Stimulated activated effector memory CD8-positive, alpha-beta T cell treated with anti-CD3 and anti-CD28 coated beads, Interleukin-12 subunit alpha, Interleukin-12 subunit beta, amount 100 ng/mL, for 72 hours (primary cell): ENCODE data around the gene OR5H15.
"Not testable (repeated sequence)": the region's sequence is repeated elsewhere in the genome, so short reads cannot be mapped to it uniquely, and the experiment has no call there.

Experiments used
- ATAC-seq: fragments of 150-1000 bp; cut with Tn5 transposase; 2 replicates; pipeline ENCODE4 v1.10.0; 2021
- DNase-seq, 2 donors: peaks; one replicate each; pipeline ENCODE4 v3.0.0; 2021 to 2022; ENCODE audit warnings: low spot score in 2 of 2
- H3K27ac Mint-ChIP-seq: one replicate; pipeline ENCODE4 v1.8.0; 2022; ENCODE audit warnings: mild to moderate bottlenecking, mixed read lengths
- H3K36me3 Mint-ChIP-seq: one replicate; pipeline ENCODE4 v1.8.0; 2022; ENCODE audit warnings: mild to moderate bottlenecking, mixed read lengths
- H3K4me1 Mint-ChIP-seq: one replicate; pipeline ENCODE4 v1.8.0; 2022; ENCODE audit warnings: mixed read lengths
- H3K4me3 Mint-ChIP-seq: one replicate; pipeline ENCODE4 v1.8.0; 2022; ENCODE audit warnings: mild to moderate bottlenecking, mixed read lengths
- H3K9me3 Mint-ChIP-seq: one replicate; pipeline ENCODE4 v1.8.0; 2022; ENCODE audit warnings: mixed read lengths

The OR5H15 gene

GRCh38 chr3:98166396-98166795 lies at the start of gene OR5H15:
OR5H15 (plus strand) TSS chr3:98166696; CDS start chr3:98168700, 2,004 bp downstream.
- no peaks in the 10 kb centered on the region for H3K36me3 Mint-ChIP-seq
- no peaks in the 10 kb centered on the region for H3K4me1 Mint-ChIP-seq
- no peak for DNase-seq
- H3K27ac Mint-ChIP-seq: no peak within 1 kb of the TSS
- no peak for ATAC-seq
- H3K9me3 Mint-ChIP-seq: no peaks in the 10 kb centered on the region
- H3K4me3 Mint-ChIP-seq: no peak within 1 kb of the TSS

- H3K9me3 Mint-ChIP-seq: no peaks in the 10 kb centered on the region
- no peaks in the 10 kb centered on the region for H3K4me1 Mint-ChIP-seq
- DNase-seq (no peak), ATAC-seq (no peak)
- no peak within 1 kb of the TSS for H3K27ac Mint-ChIP-seq
- H3K4me3 Mint-ChIP-seq: no peak within 1 kb of the TSS
- H3K36me3 Mint-ChIP-seq: no peaks in the 10 kb centered on the region
These were observed 36.1 kb upstream of the OR5H15 start, which contains the start of gene OR5H1 for GRCh38 chr3:98130421-98130820. OR5H1 (plus strand) TSS chr3:98130721; CDS start chr3:98132698, 1,977 bp downstream.

- no peaks in the 10 kb centered on the region for H3K36me3 Mint-ChIP-seq
- H3K27ac Mint-ChIP-seq: no peak overlapping the region
- ATAC-seq: no peak
- H3K4me3 Mint-ChIP-seq: no peak overlapping the region
- H3K4me1 Mint-ChIP-seq: no peaks in the 10 kb centered on the region
- H3K9me3 Mint-ChIP-seq: no peaks in the 10 kb centered on the region
- no peak for DNase-seq
These were observed 29.9 kb upstream of the OR5H15 start for GRCh38 chr3:98136631-98137030.

GRCh38 chr3:98137826-98138557 lies 28.5 kb upstream of the OR5H15 start:
- H3K4me3 Mint-ChIP-seq, H3K4me1 Mint-ChIP-seq, DNase-seq, H3K27ac Mint-ChIP-seq, H3K36me3 Mint-ChIP-seq, ATAC-seq, H3K9me3 Mint-ChIP-seq: not testable (repeated sequence)

- Mint-ChIP-seq H3K27ac (no peak overlapping the region), H3K36me3 (no peaks in the 10 kb centered on the region), H3K9me3 (no peaks in the 10 kb centered on the region), H3K4me3 (no peak overlapping the region), H3K4me1 (no peaks in the 10 kb centered on the region)
- DNase-seq (no peak), ATAC-seq (no peak)
These were observed 26.0 kb upstream of the OR5H15 start for GRCh38 chr3:98140531-98140930.

- Mint-ChIP-seq H3K27ac (no peak within 1 kb of the TSS), H3K9me3 (no peaks in the 10 kb centered on the region)
These were observed 19.3 kb upstream of the OR5H15 start, which contains the start of gene OR5H14 for GRCh38 chr3:98147179-98147578. OR5H14 (plus strand) TSS chr3:98147479; CDS start chr3:98149386, 1,907 bp downstream.

GRCh38 chr3:98148751-98149150 lies 17.7 kb upstream of the OR5H15 start:
- no peak for ATAC-seq
- no peak for DNase-seq
- no peak overlapping the region for H3K27ac Mint-ChIP-seq

More at GRCh38 chr3:98147179-98147578, 19.3 kb upstream of the OR5H15 start, which contains the start of gene OR5H14:
- no peaks in the 10 kb centered on the region for H3K4me1 Mint-ChIP-seq
- DNase-seq: no peak
- ATAC-seq: no peak
- H3K36me3 Mint-ChIP-seq: no peaks in the 10 kb centered on the region
- H3K4me3 Mint-ChIP-seq: no peak within 1 kb of the TSS

GRCh38 chr3:98149456-98149855 lies 17.0 kb upstream of the OR5H15 start:
- not testable (repeated sequence) for H3K36me3 Mint-ChIP-seq, DNase-seq, H3K9me3 Mint-ChIP-seq, H3K4me1 Mint-ChIP-seq, H3K4me3 Mint-ChIP-seq, H3K27ac Mint-ChIP-seq, ATAC-seq

More at GRCh38 chr3:98148751-98149150, 17.7 kb upstream of the OR5H15 start:
- no peak overlapping the region for H3K4me3 Mint-ChIP-seq
- no peaks in the 10 kb centered on the region for H3K36me3 Mint-ChIP-seq
- no peaks in the 10 kb centered on the region for H3K9me3 Mint-ChIP-seq
- H3K4me1 Mint-ChIP-seq: no peaks in the 10 kb centered on the region

- Mint-ChIP-seq H3K27ac (no peak overlapping the region), H3K9me3 (no peaks in the 10 kb centered on the region), H3K4me3 (no peak overlapping the region), H3K4me1 (no peaks in the 10 kb centered on the region), H3K36me3 (no peaks in the 10 kb centered on the region)
- DNase-seq (no peak), ATAC-seq (no peak)
These were observed 15.3 kb upstream of the OR5H15 start for GRCh38 chr3:98151241-98151640.

GRCh38 chr3:98171071-98171470 lies 4.6 kb downstream of the OR5H15 start:
- Mint-ChIP-seq H3K36me3 (no peaks in the 10 kb centered on the region), H3K27ac (no peak overlapping the region), H3K4me3 (no peak overlapping the region), H3K4me1 (no peaks in the 10 kb centered on the region), H3K9me3 (no peaks in the 10 kb centered on the region)
- DNase-seq (no peak), ATAC-seq (no peak)

- DNase-seq (no peak), ATAC-seq (no peak)
- no peak overlapping the region for H3K27ac Mint-ChIP-seq
- H3K4me1 Mint-ChIP-seq: no peaks in the 10 kb centered on the region
- no peaks in the 10 kb centered on the region for H3K9me3 Mint-ChIP-seq
- H3K4me3 Mint-ChIP-seq: no peak overlapping the region
- H3K36me3 Mint-ChIP-seq: no peaks in the 10 kb centered on the region
These were observed 6.1 kb downstream of the OR5H15 start for GRCh38 chr3:98172621-98173020.

GRCh38 chr3:98180319-98180890 lies 13.9 kb downstream of the OR5H15 start:
- H3K9me3 Mint-ChIP-seq: no peaks in the 10 kb centered on the region
- no peaks in the 10 kb centered on the region for H3K4me1 Mint-ChIP-seq
- DNase-seq (no peak), ATAC-seq (no peak)
- H3K27ac Mint-ChIP-seq: no peak overlapping the region
- no peaks in the 10 kb centered on the region for H3K36me3 Mint-ChIP-seq
- H3K4me3 Mint-ChIP-seq: no peak overlapping the region

GRCh38 chr3:98182196-98182595 lies 15.7 kb downstream of the OR5H15 start:
- Mint-ChIP-seq H3K4me3 (no peak overlapping the region), H3K36me3 (no peaks in the 10 kb centered on the region), H3K27ac (no peak overlapping the region), H3K4me1 (no peaks in the 10 kb centered on the region), H3K9me3 (no peaks in the 10 kb centered on the region)
- ATAC-seq: no peak
- DNase-seq: no peak

- H3K4me3 Mint-ChIP-seq: no peak overlapping the region
- H3K9me3 Mint-ChIP-seq: no peaks in the 10 kb centered on the region
- H3K4me1 Mint-ChIP-seq: peaks cover 6% of the 10 kb centered on the region
- H3K36me3 Mint-ChIP-seq: no peaks in the 10 kb centered on the region
- DNase-seq (no peak), ATAC-seq (no peak)
- no peak overlapping the region for H3K27ac Mint-ChIP-seq
These were observed 18.7 kb downstream of the OR5H15 start for GRCh38 chr3:98185180-98185579.

GRCh38 chr3:98188545-98188944 lies 22.0 kb downstream of the OR5H15 start:
- Mint-ChIP-seq H3K36me3 (no peaks in the 10 kb centered on the region), H3K4me3 (no peak overlapping the region), H3K4me1 (peaks cover 6% of the 10 kb centered on the region), H3K27ac (no peak overlapping the region), H3K9me3 (no peaks in the 10 kb centered on the region)
- peak; percentile 64 for ATAC-seq
- DNase-seq: no peak

GRCh38 chr3:98190911-98191310 lies 24.4 kb downstream of the OR5H15 start:
- H3K4me3 Mint-ChIP-seq, H3K36me3 Mint-ChIP-seq, H3K9me3 Mint-ChIP-seq, H3K27ac Mint-ChIP-seq, ATAC-seq, H3K4me1 Mint-ChIP-seq, DNase-seq: not testable (repeated sequence)
